ENCODE data around the gene ZNF865.

Gene ZNF865

GRCh38 chr19:55636723-55637122, 31.3 kb downstream of the ZNF865 start:
- H3K4me1 Mint-ChIP-seq: peaks cover 66% of the 10 kb centered on the region
- peaks cover 13% of the 10 kb centered on the region for H3K36me3 Mint-ChIP-seq (ENCODE audit: low read depth)
- H3K27ac Mint-ChIP-seq: peak overlapping the region; percentile 55
- H3K9me3 Mint-ChIP-seq: no peaks in the 10 kb centered on the region
- TF ChIP-seq, protein P1, sequence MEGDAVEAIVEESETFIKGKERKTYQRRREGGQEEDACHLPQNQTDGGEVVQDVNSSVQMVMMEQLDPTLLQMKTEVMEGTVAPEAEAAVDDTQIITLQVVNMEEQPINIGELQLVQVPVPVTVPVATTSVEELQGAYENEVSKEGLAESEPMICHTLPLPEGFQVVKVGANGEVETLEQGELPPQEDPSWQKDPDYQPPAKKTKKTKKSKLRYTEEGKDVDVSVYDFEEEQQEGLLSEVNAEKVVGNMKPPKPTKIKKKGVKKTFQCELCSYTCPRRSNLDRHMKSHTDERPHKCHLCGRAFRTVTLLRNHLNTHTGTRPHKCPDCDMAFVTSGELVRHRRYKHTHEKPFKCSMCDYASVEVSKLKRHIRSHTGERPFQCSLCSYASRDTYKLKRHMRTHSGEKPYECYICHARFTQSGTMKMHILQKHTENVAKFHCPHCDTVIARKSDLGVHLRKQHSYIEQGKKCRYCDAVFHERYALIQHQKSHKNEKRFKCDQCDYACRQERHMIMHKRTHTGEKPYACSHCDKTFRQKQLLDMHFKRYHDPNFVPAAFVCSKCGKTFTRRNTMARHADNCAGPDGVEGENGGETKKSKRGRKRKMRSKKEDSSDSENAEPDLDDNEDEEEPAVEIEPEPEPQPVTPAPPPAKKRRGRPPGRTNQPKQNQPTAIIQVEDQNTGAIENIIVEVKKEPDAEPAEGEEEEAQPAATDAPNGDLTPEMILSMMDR (IDR thresholded peaks at IDR 0.05): no peak
- no peak for DNase-seq
- H3K4me3 Mint-ChIP-seq: peak overlapping the region; percentile 100
- H3K27me3 Mint-ChIP-seq (ENCODE audit: low read depth, poor library complexity): peaks cover 9% of the 10 kb centered on the region

DNA sequence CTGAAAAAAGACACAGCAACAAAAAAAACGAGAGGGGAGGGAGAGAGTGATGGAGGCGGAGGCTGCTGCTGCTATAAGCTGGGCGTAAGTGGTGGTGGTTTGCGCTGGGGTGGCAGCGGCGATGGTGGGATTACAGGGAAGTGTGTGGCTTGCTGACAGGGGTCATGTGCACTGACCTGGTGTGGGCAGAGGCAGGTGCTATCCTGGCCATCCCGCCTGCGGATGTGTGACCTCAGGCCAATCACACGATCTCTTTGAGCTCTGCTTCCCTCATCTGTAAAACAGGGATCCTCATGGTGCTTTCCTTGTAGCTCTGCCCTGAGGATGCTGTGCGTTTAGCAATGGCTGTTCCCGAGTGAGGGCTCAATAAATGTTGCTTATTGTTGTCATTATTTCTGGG, 32.1 kb downstream of the ZNF865 start:
- Mint-ChIP-seq H3K27ac (peak overlapping the region; percentile 55), H3K27me3 (ENCODE audit: low read depth, poor library complexity) (peaks cover 9% of the 10 kb centered on the region), H3K36me3 (ENCODE audit: low read depth) (peaks cover 13% of the 10 kb centered on the region), H3K9me3 (no peaks in the 10 kb centered on the region), H3K4me1 (peaks cover 67% of the 10 kb centered on the region), H3K4me3 (peak overlapping the region; percentile 47)
- TF ChIP-seq, protein P1 (IDR thresholded peaks at IDR 0.05): no peak
- no peak for DNase-seq

DNA sequence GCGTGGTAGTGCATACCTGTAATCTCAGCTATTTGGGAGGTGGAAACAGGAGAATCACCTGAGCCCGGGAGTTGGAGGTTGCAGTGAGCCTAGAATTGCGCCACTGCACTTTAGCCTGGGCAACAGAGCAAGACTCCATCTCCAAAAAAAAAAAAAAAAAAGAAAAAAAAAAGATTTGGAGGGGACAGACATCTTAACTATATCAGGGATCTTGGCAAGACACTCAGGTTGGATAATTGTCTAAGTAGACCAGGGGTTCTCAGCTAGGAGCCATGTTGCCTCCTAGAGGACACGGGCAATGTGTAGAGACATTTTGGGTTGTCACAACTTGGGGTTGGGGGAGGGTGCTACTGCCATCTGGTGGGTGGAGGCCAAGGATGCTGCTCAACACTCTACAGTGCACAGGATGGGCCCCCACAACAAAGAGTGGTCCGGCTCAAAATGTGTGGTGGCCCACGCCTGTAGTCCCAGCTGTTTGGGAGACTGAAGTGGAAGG, 33.5 kb downstream of the ZNF865 start:
- no peaks in the 10 kb centered on the region for H3K9me3 Mint-ChIP-seq
- peaks cover 74% of the 10 kb centered on the region for H3K4me1 Mint-ChIP-seq
- H3K4me3 Mint-ChIP-seq: peak overlapping the region; percentile 64
- H3K36me3 Mint-ChIP-seq (ENCODE audit: low read depth): peaks cover 13% of the 10 kb centered on the region
- peaks cover 5% of the 10 kb centered on the region for H3K27me3 Mint-ChIP-seq (ENCODE audit: low read depth, poor library complexity)
- no peak for DNase-seq
- TF ChIP-seq, protein P1 (IDR thresholded peaks at IDR 0.05): peak; percentile 24
- H3K27ac Mint-ChIP-seq: no peak overlapping the region

GRCh38 chr19:55640043-55640576, 34.7 kb downstream of the ZNF865 start:
- Mint-ChIP-seq H3K36me3 (ENCODE audit: low read depth) (peaks cover 13% of the 10 kb centered on the region), H3K9me3 (no peaks in the 10 kb centered on the region), H3K27me3 (ENCODE audit: low read depth, poor library complexity) (peaks cover 5% of the 10 kb centered on the region), H3K4me3 (peak overlapping the region; percentile 87), H3K4me1 (peaks cover 75% of the 10 kb centered on the region), H3K27ac (peak overlapping the region; percentile 92)
- no peak for DNase-seq
- TF ChIP-seq, protein P1 (IDR thresholded peaks at IDR 0.05): no peak

DNA sequence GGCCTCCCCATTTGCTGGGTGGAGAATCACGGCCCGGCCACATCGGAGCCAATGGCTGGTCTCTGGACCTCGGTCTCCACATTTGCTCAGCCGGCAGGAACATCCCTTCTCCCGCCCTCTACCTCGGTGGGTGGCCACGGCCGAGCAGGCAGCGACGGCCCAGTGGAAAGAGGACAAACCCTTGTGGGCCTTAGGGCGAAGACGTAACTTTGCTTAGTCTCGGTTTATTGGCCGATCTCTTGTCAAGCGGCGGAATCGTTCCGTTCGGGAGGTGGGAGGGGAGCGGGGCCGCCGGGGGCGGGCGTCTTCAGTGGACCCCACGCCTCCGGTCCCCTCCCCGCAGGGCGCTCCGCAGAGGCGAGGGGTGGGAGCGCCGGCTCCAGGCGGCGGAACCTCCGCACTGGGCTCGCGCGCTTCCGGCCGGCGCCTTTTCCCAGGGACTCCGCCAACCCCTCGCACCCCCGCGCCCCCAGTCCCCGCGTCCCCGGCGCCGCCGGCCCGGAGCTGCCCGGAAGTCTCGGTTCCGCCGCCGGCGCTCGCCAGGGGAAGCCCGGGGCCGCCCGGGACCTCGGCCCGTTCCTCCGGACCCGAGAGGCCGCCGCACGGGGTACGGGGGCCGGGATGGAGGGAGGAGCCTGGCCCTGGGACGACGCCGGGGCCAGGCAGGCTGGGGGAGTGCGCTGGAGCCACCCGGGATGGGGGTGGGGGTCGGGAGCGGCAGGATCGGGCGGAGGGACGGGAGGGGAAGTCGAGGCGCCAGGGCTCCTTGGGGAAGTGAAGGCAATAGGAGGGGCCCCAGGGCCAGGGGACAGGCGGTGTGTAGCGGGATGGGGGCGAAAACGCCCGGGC, 35.4 kb downstream of the ZNF865 start, which contains the start of gene ZNF580:
Gene ZNF580 (plus strand): TSS at position 426 of the 849 bp plus-strand sequence. CDS start 1,507 bp downstream, outside the sequence.
- peak within 1 kb of the TSS; percentile 92 for H3K27ac Mint-ChIP-seq
- no peaks in the 10 kb centered on the region for H3K9me3 Mint-ChIP-seq

More for the DNA sequence above, 35.4 kb downstream of the ZNF865 start, which contains the start of gene ZNF580:
- peak within 1 kb of the TSS; percentile 95 for H3K4me3 Mint-ChIP-seq
- DNase-seq: peak; percentile 75
- peaks cover under 1% of the 10 kb centered on the region for H3K27me3 Mint-ChIP-seq (ENCODE audit: low read depth, poor library complexity)
- peaks cover 19% of the 10 kb centered on the region for H3K36me3 Mint-ChIP-seq (ENCODE audit: low read depth)
- TF ChIP-seq, protein P1 (IDR thresholded peaks at IDR 0.05): no peak
- peaks cover 75% of the 10 kb centered on the region for H3K4me1 Mint-ChIP-seq

Data from nephron progenitor cell (in vitro differentiated cells).